ENCODE data around the gene BIRC7. TPM values are rescaled to one million over a fixed set of nuclear protein-coding genes. Genes with fewer than 3 reads are reported as not detected.

Gene BIRC7
- total RNA-seq, 1 experiment from 2014 or later, result not detected

GRCh38 chr20:63247671-63248228 lies 12.0 kb downstream of the BIRC7 start:
- no peak for DNase-seq (ENCODE audit: low read depth)

- no peak for DNase-seq (ENCODE audit: low read depth)
Measured at GRCh38 chr20:63248835-63249591, 13.3 kb downstream of the BIRC7 start.

DNA sequence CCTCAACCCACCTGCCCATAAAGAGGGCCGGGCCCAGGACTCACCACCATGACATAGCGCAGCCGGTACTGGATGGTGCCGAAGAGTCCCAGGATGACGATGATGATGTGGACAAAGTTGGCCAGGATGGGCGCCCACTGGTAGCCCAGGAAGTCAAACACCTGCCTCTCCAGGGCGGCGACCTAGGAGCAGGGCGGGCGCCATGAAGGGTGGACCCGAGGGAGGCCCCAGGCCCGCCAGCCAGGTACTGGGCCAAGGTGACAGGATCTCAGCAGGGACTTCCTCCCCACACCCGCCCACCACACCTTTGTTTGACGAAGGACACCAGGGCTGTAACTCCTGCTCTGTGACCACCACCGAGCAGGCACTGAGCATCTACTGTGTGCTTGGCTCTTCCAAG lies 14.2 kb downstream of the BIRC7 start:
- DNase-seq (ENCODE audit: low read depth), result no peak

- peak; percentile 26 for DNase-seq (ENCODE audit: low read depth)
Measured at GRCh38 chr20:63251350-63251749, 15.6 kb downstream of the BIRC7 start.

DNA sequence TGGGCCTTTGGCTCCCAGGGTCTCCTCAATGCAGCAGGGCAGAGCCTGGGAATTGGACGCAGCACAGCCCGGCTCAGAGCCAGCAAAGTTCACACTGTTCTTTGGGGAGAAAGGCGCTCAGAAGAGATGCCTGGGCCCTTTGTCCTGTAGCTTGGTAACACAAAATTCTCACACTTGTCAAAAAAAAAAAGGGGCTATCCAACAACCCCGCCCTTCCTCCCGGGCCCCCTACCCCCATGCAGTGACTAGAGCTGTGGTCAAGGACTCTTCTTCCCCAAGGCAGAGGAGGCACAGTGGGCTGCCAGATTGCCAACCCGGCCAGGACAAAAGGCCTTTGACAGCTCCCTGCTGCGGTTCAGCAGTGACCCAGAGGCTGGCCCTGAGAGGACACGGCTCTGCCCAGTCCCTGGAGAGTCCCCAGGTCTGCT lies 16.6 kb downstream of the BIRC7 start:
- DNase-seq (ENCODE audit: low read depth), result no peak

GRCh38 chr20:63253065-63253437 lies 17.3 kb downstream of the BIRC7 start:
- no peak for DNase-seq (ENCODE audit: low read depth)

DNA sequence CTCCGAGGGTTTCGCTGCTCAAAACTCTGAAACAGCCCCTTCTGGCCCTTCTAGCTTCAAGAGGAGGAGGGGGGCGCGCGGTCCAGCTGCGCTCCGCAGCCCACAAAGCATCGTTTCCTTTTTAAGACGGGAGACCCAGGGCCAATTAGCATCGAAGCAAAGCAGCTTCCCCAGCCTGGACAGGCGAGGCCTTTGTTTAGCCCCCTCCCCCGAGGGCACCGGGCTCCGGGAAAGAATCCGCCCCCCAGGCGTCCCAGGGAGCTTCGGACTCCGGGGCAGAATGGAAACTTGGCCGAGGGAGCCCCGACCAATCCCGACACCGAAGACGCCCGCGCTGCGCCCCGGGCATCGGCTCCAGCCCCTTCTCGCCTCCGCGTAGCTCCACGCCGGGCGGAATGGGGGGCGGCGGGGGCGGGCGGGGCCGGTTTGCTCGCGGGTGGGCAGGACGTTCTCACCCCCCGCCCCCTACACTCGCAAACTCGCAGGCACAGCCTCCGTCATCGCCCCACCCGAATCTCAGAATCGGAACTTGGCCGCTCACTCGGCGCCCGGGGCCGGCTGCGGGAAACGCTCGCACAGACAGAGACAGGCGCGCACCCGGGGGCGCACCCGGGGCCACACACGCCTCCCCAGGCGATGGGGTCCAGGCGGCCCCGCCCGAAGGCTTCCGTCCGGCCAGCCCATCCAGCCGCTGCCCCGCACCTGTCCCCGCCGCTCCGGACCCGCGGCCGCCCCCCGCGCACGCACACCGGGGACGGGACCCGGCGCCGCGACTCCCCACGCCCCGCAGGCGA lies 17.9 kb downstream of the BIRC7 start:
- DNase-seq (ENCODE audit: low read depth), result no peak

DNA sequence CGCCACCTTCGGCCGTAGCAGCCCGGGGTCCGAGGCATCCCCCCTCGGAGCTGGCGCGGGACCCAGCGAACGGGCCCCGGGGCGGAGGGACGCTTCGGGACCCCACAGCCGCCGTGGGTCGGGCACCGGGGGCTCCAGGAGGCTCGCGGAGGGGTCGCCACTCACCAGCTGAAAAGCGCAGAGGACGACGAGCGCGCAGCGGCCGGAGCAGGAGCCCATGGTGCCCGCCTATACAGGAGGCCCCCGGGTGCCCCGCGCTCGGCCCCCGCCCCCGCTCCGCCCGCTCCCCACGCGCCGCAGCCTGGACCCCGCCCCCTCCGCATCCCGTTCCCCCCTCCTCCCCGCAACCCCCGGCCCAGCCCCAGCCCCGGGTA lies 18.5 kb downstream of the BIRC7 start, which contains the start of gene NKAIN4:
Gene NKAIN4 (minus strand): TSS at position 232 of the 374 bp plus-strand sequence. CDS start 13 bp downstream, at position 219.
- DNase-seq (ENCODE audit: low read depth), result no peak

- no peak for DNase-seq (ENCODE audit: low read depth)
Measured at GRCh38 chr20:63254606-63255384, 19.1 kb downstream of the BIRC7 start.

GRCh38 chr20:63255931-63256704 lies 20.4 kb downstream of the BIRC7 start:
- no peak for DNase-seq (ENCODE audit: low read depth)

GRCh38 chr20:63256954-63257353 lies 21.2 kb downstream of the BIRC7 start:
- DNase-seq (ENCODE audit: low read depth), result no peak

GRCh38 chr20:63257629-63258028 lies 21.9 kb downstream of the BIRC7 start:
- DNase-seq (ENCODE audit: low read depth), result no peak

GRCh38 chr20:63258781-63259180 lies 23.1 kb downstream of the BIRC7 start:
- DNase-seq (ENCODE audit: low read depth), result no peak

- DNase-seq (ENCODE audit: low read depth), result no peak
Measured at GRCh38 chr20:63259734-63260460, 24.2 kb downstream of the BIRC7 start.

DNA sequence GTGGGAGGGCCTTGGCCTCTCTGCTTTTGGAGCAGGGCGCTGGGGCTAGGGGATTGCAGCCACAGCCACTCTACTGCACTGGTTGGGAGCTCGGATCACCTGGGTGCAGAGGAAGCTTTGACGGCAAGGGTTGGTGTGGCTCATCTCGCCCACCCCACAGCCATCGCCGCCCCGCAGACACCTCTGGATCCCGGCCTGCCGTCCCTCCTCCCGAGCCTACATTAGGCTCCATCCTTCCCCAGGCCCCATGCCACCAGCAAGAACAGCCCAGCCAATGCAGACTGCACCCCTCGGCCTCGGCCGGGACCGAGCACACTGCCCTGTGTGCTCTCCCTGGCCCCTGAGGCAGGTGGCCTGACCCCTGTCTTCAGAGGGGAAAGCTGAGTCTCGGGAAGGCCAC lies 24.8 kb downstream of the BIRC7 start:
- DNase-seq (ENCODE audit: low read depth), result no peak

DNA sequence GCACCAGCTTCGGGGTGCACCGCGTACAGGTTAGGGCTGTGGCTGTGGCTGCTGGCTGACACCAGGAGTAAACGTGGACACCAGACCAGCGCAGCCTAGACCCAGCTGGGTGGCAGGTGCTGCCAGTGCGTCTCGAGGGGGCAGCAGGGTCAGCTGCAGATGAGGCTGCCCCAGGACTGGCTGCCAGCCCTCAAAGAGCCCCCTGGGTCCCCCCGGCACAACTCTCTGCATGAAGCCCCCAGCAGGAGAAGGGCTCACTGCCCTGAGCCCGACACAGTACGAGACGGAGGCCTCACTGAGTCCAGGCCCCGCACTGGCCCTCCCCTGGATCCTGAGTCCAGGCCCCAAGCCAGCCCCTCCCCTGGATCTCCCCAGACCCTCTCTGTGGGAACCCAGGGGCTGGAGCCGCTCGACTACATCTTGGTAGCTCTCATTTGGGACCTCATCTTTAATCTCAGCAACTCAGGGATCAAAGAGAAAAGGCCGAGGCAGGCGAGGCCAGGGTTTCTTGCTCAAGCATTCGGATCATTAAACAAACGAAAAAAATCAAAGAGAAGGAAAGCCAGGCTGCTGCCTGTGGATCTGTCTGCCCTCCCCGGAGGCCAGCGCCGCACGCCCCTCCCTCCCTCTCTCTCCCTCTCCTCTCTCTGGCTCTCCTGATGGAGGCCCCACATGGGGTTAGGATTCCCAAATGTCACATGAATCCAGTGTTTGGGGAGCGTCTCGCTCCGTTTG lies 25.5 kb downstream of the BIRC7 start:
- DNase-seq (ENCODE audit: low read depth), result no peak

- DNase-seq (ENCODE audit: low read depth), result no peak
Measured at GRCh38 chr20:63261795-63262528, 26.3 kb downstream of the BIRC7 start.

- no peak for DNase-seq (ENCODE audit: low read depth)
Measured at GRCh38 chr20:63262836-63263235, 27.1 kb downstream of the BIRC7 start.

GRCh38 chr20:63264000-63264399 lies 28.3 kb downstream of the BIRC7 start:
- DNase-seq (ENCODE audit: low read depth), result no peak
